DOHH2 (cell line): ENCODE measurements around the gene ERG.

Experiments used
- H3F3A ChIP-seq: fragments of 200-600 bp; sonication (generic), shearing (Covaris generic); 2 replicates; pipeline ENCODE4 v1.6.0; 2016; ENCODE audit warnings: antibody characterized with exemption, mild to moderate bottlenecking; ENCODE audit not compliant: control insufficient read depth, insufficient read depth
- H3K27ac ChIP-seq: fragments of 200-600 bp; sonication (generic); 2 replicates; pipeline ENCODE4 v1.5.1; 2014; ENCODE audit warnings: low read depth, mild to moderate bottlenecking, low read length, moderate library complexity
- H3K27me3 ChIP-seq: fragments of 200-600 bp; sonication (generic); 2 replicates; pipeline ENCODE4 v1.6.1; 2014; ENCODE audit warnings: mild to moderate bottlenecking, low read length, mixed read lengths; ENCODE audit not compliant: control insufficient read depth
- H3K36me3 ChIP-seq: fragments of 200-600 bp; sonication (generic); 2 replicates; pipeline ENCODE4 v1.6.1; 2014; ENCODE audit warnings: mild to moderate bottlenecking, low read length, moderate library complexity, mixed read lengths; ENCODE audit not compliant: control insufficient read depth
- H3K4me1 ChIP-seq: fragments of 200-600 bp; sonication (generic); 2 replicates; pipeline ENCODE4 v1.6.1; 2014; ENCODE audit warnings: mild to moderate bottlenecking, low read length, mixed read lengths; ENCODE audit not compliant: control insufficient read depth
- H3K4me2 ChIP-seq: fragments of 200-600 bp; sonication (generic); 2 replicates; pipeline ENCODE4 v1.6.0; 2014; ENCODE audit warnings: mild to moderate bottlenecking, low read length, moderate library complexity
- H3K4me3 ChIP-seq: fragments of 200-600 bp; sonication (generic); 2 replicates; pipeline ENCODE4 v1.5.1; 2014; ENCODE audit warnings: mild to moderate bottlenecking, low read length, mixed read lengths
- H3K79me2 ChIP-seq: fragments of 200-600 bp; sonication (generic); 2 replicates; pipeline ENCODE4 v1.6.1; 2014; ENCODE audit warnings: mild to moderate bottlenecking, low read length, mixed read lengths; ENCODE audit not compliant: control insufficient read depth
- H3K9me2 ChIP-seq: fragments of 200-600 bp; sonication (generic); replicated peaks from 2 replicates; pipeline ENCODE4 v1.6.1; 2014; ENCODE audit warnings: mild to moderate bottlenecking, low read length, mixed read lengths; ENCODE audit not compliant: control insufficient read depth
- H3K9me3 ChIP-seq: fragments of 200-600 bp; sonication (generic); 2 replicates; pipeline ENCODE4 v1.6.1; 2014; ENCODE audit warnings: antibody characterized with exemption, low read length, mixed read lengths; ENCODE audit not compliant: control insufficient read depth, insufficient read depth
- H4K20me1 ChIP-seq: fragments of 200-600 bp; sonication (generic); 2 replicates; pipeline ENCODE4 v1.6.0; 2014; ENCODE audit warnings: low read depth, mild to moderate bottlenecking, antibody characterized with exemption, low read length, moderate library complexity; ENCODE audit not compliant: control insufficient read depth, insufficient read depth
- EZH2phosphoT487 ChIP-seq: fragments of 200-600 bp; sonication (generic); IDR thresholded peaks from 2 replicates; pipeline ENCODE4 v1.6.1; 2017; ENCODE audit warnings: borderline replicate concordance, mild to moderate bottlenecking, antibody characterized with exemption, low read length, moderate library complexity, mixed read lengths
- TF ChIP-seq, protein P1 (sequence below): fragments of 200-600 bp; sonication (generic); IDR thresholded peaks from one replicate; pipeline ENCODE4 v1.5.1; 2014; ENCODE audit warnings: antibody characterized with exemption, mild to moderate bottlenecking, low read depth, low read length; ENCODE audit not compliant: poor library complexity, severe bottlenecking

Gene ERG

DNA sequence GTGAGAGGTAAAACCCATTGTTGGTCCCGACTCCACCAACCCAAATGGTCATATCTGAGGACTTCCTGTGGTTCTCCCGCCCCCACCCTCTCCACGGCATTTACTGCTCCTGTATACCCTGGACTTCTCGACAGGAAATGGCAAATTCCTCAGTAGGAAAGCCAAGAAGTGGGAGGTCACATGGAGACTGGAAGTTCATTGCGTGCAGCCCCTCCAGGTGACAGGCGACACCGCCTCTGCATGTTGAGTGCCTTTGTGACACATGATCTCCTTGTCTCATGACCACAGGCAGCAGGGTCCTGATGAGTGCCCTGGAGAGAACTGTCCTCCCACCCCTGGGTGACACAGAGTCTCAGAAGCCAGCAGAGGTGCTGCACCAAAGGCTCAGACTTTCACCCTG lies 24.2 kb downstream of the ERG start:
- H3K4me1 ChIP-seq, result no peaks in the 10 kb centered on the region
- no peaks in the 10 kb centered on the region for H3K36me3 ChIP-seq
- H3K4me3 ChIP-seq, result no peak overlapping the region
- no peaks in the 10 kb centered on the region for H3F3A ChIP-seq
- H3K79me2 ChIP-seq, result no peaks in the 10 kb centered on the region
- no peaks in the 10 kb centered on the region for H3K9me2 ChIP-seq
- no peaks in the 10 kb centered on the region for H3K9me3 ChIP-seq
- H3K4me2 ChIP-seq, result no peak overlapping the region
- no peak overlapping the region for H3K27ac ChIP-seq
- H4K20me1 ChIP-seq, result no peaks in the 10 kb centered on the region
- peaks cover 18% of the 10 kb centered on the region for H3K27me3 ChIP-seq
- TF ChIP-seq EZH2phosphoT487, result no peak
- TF ChIP-seq, protein P1, sequence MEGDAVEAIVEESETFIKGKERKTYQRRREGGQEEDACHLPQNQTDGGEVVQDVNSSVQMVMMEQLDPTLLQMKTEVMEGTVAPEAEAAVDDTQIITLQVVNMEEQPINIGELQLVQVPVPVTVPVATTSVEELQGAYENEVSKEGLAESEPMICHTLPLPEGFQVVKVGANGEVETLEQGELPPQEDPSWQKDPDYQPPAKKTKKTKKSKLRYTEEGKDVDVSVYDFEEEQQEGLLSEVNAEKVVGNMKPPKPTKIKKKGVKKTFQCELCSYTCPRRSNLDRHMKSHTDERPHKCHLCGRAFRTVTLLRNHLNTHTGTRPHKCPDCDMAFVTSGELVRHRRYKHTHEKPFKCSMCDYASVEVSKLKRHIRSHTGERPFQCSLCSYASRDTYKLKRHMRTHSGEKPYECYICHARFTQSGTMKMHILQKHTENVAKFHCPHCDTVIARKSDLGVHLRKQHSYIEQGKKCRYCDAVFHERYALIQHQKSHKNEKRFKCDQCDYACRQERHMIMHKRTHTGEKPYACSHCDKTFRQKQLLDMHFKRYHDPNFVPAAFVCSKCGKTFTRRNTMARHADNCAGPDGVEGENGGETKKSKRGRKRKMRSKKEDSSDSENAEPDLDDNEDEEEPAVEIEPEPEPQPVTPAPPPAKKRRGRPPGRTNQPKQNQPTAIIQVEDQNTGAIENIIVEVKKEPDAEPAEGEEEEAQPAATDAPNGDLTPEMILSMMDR, result no peak

DNA sequence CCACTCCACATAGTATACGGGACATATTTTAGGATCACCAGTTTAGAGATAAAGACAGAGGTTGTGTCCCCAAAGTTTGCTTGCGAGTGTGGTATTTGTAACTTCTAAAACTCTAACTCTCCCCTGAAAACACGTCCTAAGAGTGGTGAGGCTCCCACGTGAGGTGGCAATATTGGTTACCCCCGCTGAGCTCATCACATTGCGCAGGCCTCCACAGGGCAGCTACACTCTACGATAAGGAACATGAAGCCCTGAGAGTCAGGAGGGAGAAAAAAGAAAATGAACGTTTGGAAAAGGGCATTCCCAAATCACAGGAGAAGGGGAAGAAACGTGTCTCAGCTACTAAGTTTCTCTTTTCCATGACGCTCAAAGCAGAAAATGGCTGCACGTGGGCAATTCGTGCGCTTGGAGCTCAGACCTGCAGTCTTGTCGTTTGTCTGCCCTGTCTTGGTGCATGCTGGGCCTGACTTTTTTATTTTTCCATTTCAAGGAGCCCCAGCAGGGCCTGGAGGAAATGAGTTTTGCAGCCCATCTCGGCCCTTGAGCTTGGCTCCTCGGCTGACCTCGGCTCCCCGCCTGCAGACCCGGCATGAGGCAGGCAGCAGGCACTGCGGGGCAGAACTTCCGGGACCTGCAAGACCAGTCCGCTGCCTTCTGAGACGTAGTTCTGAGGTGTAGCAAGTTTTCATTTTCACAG lies 25.7 kb downstream of the ERG start:
- Histone ChIP-seq H3K79me2 (no peaks in the 10 kb centered on the region), H3K27ac (no peak overlapping the region), H3K4me3 (no peak overlapping the region), H3K36me3 (no peaks in the 10 kb centered on the region), H3K9me3 (no peaks in the 10 kb centered on the region), H3F3A (no peaks in the 10 kb centered on the region), H3K4me2 (no peak overlapping the region), H3K27me3 (peaks cover 10% of the 10 kb centered on the region), H4K20me1 (no peaks in the 10 kb centered on the region), H3K9me2 (no peaks in the 10 kb centered on the region), H3K4me1 (no peaks in the 10 kb centered on the region)
- TF ChIP-seq, protein P1, result no peak
- TF ChIP-seq EZH2phosphoT487, result no peak

DNA sequence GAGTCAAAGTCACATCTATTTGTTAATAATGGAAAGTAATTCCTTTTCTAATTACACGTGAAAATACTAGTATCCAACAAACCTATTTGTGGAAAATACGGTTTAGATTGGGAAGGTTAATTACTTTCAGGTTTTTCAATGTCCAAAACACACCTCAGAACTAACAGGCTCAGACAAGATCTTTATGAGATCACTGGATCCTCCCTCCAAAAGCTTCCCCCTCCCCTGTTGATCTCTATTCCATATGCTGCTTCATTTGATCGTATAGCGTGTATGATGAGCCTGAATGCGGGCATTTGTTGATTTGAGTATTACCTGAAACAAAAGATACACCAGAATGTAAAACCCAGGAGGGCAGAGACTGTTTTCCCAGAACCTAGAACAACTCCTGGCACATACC lies 26.5 kb downstream of the ERG start:
- Histone ChIP-seq H3F3A (no peaks in the 10 kb centered on the region), H3K4me3 (no peak overlapping the region), H3K36me3 (no peaks in the 10 kb centered on the region), H3K27me3 (peaks cover 4% of the 10 kb centered on the region; the same call in 1 of the 2 replicates), H3K27ac (no peak overlapping the region), H3K4me1 (no peaks in the 10 kb centered on the region), H3K9me2 (no peaks in the 10 kb centered on the region), H3K9me3 (no peaks in the 10 kb centered on the region), H3K4me2 (no peak overlapping the region), H3K79me2 (no peaks in the 10 kb centered on the region), H4K20me1 (no peaks in the 10 kb centered on the region)
- TF ChIP-seq, protein P1, result no peak
- TF ChIP-seq EZH2phosphoT487, result no peak
